ENCODE results near the gene AOPEP.

- TF ChIP-seq EZH2phosphoT487 (IDR thresholded peaks at IDR 0.05; ENCODE audit: low read depth) (no peak), CTCF (IDR thresholded peaks at IDR 0.05; ENCODE audit: low read depth, low read length) (no peak)
Measured at GRCh38 chr9:94785215-94786169, 59.0 kb downstream of the AOPEP start.

All from OCI-LY3 (cell line).